OCI-LY1 (cell line): ENCODE results near the gene SH3GLB1.

Experiments
- H2AFZ ChIP-seq: fragments of 200-600 bp; sonication (generic), shearing (Covaris generic); 2 replicates; pipeline ENCODE4 v1.6.0; 2014; ENCODE audit warnings: antibody characterized with exemption, mild to moderate bottlenecking, low read length
- H3F3A ChIP-seq: fragments of 200-600 bp; sonication (generic), shearing (Covaris generic); 2 replicates; pipeline ENCODE4 v1.6.0; 2014; ENCODE audit warnings: mild to moderate bottlenecking, antibody characterized with exemption, low read length, moderate library complexity; ENCODE audit not compliant: insufficient read depth
- H3K27ac ChIP-seq: fragments of 200-600 bp; sonication (generic); 2 replicates; pipeline ENCODE4 v1.5.1; 2014; ENCODE audit warnings: low read length, mixed run types, mild to moderate bottlenecking, low read depth; ENCODE audit not compliant: poor library complexity, severe bottlenecking
- H3K27me3 ChIP-seq: fragments of 200-600 bp; sonication (generic); 2 replicates; pipeline ENCODE4 v1.6.0; 2014; ENCODE audit warnings: antibody characterized with exemption, mild to moderate bottlenecking, low read length, moderate library complexity; ENCODE audit not compliant: insufficient read depth
- H3K36me3 ChIP-seq: fragments of 200-600 bp; sonication (generic); 2 replicates; pipeline ENCODE4 v1.6.1; 2014; ENCODE audit warnings: mild to moderate bottlenecking, antibody characterized with exemption, low read length, moderate library complexity, mixed read lengths; ENCODE audit not compliant: insufficient read depth
- H3K4me1 ChIP-seq: fragments of 200-600 bp; sonication (generic); 2 replicates; pipeline ENCODE4 v1.5.1; 2014; ENCODE audit warnings: mild to moderate bottlenecking, low read length, moderate library complexity; ENCODE audit not compliant: insufficient read depth, severe bottlenecking
- H3K4me2 ChIP-seq: fragments of 200-600 bp; sonication (generic), shearing (Covaris generic); 2 replicates; pipeline ENCODE4 v1.6.1; 2014; ENCODE audit warnings: low read length
- H3K4me3 ChIP-seq: fragments of 200-600 bp; sonication (generic); 2 replicates; pipeline ENCODE4 v1.5.1; 2014; ENCODE audit warnings: low read length, low read depth, mild to moderate bottlenecking, mixed read lengths; ENCODE audit not compliant: poor library complexity, severe bottlenecking
- H3K79me2 ChIP-seq: fragments of 200-600 bp; shearing (Covaris generic); 2 replicates; pipeline ENCODE4 v1.6.1; 2016; ENCODE audit warnings: mixed run types, low read length, mixed read lengths; ENCODE audit not compliant: insufficient read depth
- H3K9ac ChIP-seq: fragments of 200-600 bp; sonication (generic), shearing (Covaris generic); 2 replicates; pipeline ENCODE4 v1.6.1; 2014; ENCODE audit warnings: mild to moderate bottlenecking, low read length, mixed read lengths
- H3K9me2 ChIP-seq: fragments of 200-600 bp; sonication (generic), shearing (Covaris generic); 2 replicates; pipeline ENCODE4 v1.6.1; 2014; ENCODE audit warnings: low read depth, mild to moderate bottlenecking, low read length, mixed read lengths
- H3K9me3 ChIP-seq: fragments of 200-600 bp; shearing (Covaris generic); 2 replicates; pipeline ENCODE4 v1.6.1; 2014; ENCODE audit warnings: low read length, mixed read lengths
- H4K20me1 ChIP-seq: fragments of 200-600 bp; sonication (generic), shearing (Covaris generic); 2 replicates; pipeline ENCODE4 v1.6.0; 2016; ENCODE audit warnings: mild to moderate bottlenecking, low read length; ENCODE audit not compliant: insufficient read depth
- EZH2 ChIP-seq: fragments of 200-600 bp; sonication (generic), shearing (Covaris generic); IDR thresholded peaks from 2 replicates; pipeline ENCODE4 v1.8.0; 2017; ENCODE audit warnings: borderline replicate concordance, mixed run types, mild to moderate bottlenecking, antibody characterized with exemption, low read length, moderate library complexity, mixed read lengths
- TF ChIP-seq, protein P1 (sequence below): fragments of 200-600 bp; sonication (generic), shearing (Covaris generic); IDR thresholded peaks from 2 replicates; pipeline ENCODE4 v1.5.1; 2017; ENCODE audit warnings: mild to moderate bottlenecking, antibody characterized with exemption, low read length, moderate library complexity, mixed read lengths

The SH3GLB1 gene

GRCh38 chr1:86714159-86714558 is 9.8 kb downstream of the SH3GLB1 start:
- Histone ChIP-seq H3K9ac (no peak overlapping the region), H3K4me1 (peaks cover 8% of the 10 kb centered on the region), H3K27me3 (no peaks in the 10 kb centered on the region), H3K4me2 (no peak overlapping the region), H3K4me3 (no peak overlapping the region), H3F3A (no peaks in the 10 kb centered on the region), H4K20me1 (no peaks in the 10 kb centered on the region), H3K79me2 (peaks cover 54% of the 10 kb centered on the region), H3K9me3 (no peaks in the 10 kb centered on the region), H3K27ac (no peak overlapping the region), H2AFZ (no peak overlapping the region), H3K9me2 (no peaks in the 10 kb centered on the region), H3K36me3 (peaks cover 24% of the 10 kb centered on the region; the same call in 1 of the 2 replicates)
- TF ChIP-seq, protein P1, sequence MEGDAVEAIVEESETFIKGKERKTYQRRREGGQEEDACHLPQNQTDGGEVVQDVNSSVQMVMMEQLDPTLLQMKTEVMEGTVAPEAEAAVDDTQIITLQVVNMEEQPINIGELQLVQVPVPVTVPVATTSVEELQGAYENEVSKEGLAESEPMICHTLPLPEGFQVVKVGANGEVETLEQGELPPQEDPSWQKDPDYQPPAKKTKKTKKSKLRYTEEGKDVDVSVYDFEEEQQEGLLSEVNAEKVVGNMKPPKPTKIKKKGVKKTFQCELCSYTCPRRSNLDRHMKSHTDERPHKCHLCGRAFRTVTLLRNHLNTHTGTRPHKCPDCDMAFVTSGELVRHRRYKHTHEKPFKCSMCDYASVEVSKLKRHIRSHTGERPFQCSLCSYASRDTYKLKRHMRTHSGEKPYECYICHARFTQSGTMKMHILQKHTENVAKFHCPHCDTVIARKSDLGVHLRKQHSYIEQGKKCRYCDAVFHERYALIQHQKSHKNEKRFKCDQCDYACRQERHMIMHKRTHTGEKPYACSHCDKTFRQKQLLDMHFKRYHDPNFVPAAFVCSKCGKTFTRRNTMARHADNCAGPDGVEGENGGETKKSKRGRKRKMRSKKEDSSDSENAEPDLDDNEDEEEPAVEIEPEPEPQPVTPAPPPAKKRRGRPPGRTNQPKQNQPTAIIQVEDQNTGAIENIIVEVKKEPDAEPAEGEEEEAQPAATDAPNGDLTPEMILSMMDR, result no peak
- TF ChIP-seq EZH2, result no peak

GRCh38 chr1:86714561-86715244 is 10.3 kb downstream of the SH3GLB1 start:
- Histone ChIP-seq H3K4me3 (no peak overlapping the region), H3K4me1 (peaks cover 8% of the 10 kb centered on the region), H4K20me1 (no peaks in the 10 kb centered on the region), H3K36me3 (peaks cover 28% of the 10 kb centered on the region), H3K27ac (no peak overlapping the region), H3K9me2 (no peaks in the 10 kb centered on the region), H3K9me3 (no peaks in the 10 kb centered on the region), H3K4me2 (no peak overlapping the region), H3K9ac (no peak overlapping the region), H3F3A (no peaks in the 10 kb centered on the region), H3K79me2 (peaks cover 49% of the 10 kb centered on the region), H2AFZ (no peak overlapping the region), H3K27me3 (no peaks in the 10 kb centered on the region)
- TF ChIP-seq, protein P1, result no peak
- TF ChIP-seq EZH2, result no peak

DNA sequence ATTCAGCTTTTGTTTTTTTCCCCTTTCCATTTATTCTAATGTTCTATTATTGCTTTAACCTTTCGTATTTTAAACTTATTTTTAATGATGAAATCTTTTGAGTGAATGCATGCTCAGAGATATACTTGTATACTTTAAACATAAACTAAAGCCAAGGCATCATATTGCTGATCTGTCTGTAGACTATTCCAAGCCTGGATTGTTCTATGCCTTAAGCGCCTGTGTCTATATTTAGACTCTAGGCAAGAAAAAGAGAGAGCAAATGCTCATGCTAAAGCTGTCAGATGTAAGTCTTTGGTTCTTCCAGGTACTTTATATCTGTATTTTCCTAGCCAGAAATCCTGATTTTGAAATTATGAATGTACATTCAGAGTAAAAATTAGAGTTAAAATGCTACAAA is 14.4 kb downstream of the SH3GLB1 start:
- Histone ChIP-seq H3K4me1 (peaks cover 5% of the 10 kb centered on the region), H3K9me2 (no peaks in the 10 kb centered on the region), H2AFZ (no peak overlapping the region), H3K4me3 (no peak overlapping the region), H3F3A (no peaks in the 10 kb centered on the region), H3K36me3 (peaks cover 62% of the 10 kb centered on the region), H3K9ac (no peak overlapping the region), H3K9me3 (no peaks in the 10 kb centered on the region), H3K79me2 (peaks cover 18% of the 10 kb centered on the region), H3K27ac (no peak overlapping the region), H4K20me1 (no peaks in the 10 kb centered on the region), H3K27me3 (no peaks in the 10 kb centered on the region), H3K4me2 (no peak overlapping the region)
- TF ChIP-seq, protein P1, result no peak
- TF ChIP-seq EZH2, result no peak
